Neural cell (in vitro differentiated cells): ENCODE measurements around the gene SND1. TPM values are rescaled to one million over a fixed set of nuclear protein-coding genes. Genes with fewer than 3 reads are reported as not detected.

ENCODE experiments used
- H2AFZ ChIP-seq: fragments of 200-600, 300-800 bp; sonication (generic), shearing (Covaris generic); 2 replicates; pipeline ENCODE4 v1.6.0; 2014; ENCODE audit warnings: low read depth, mild to moderate bottlenecking, antibody characterized with exemption, low read length, moderate library complexity
- H3F3A ChIP-seq: fragments of 200-600 bp; shearing (Covaris generic); 2 replicates; pipeline ENCODE4 v1.6.1; 2016; ENCODE audit warnings: mild to moderate bottlenecking, moderate library complexity, mixed read lengths, antibody characterized with exemption, low read length; ENCODE audit not compliant: insufficient read depth, poor library complexity, severe bottlenecking
- H3K27ac ChIP-seq: fragments of 200-600, 300-800 bp; sonication (generic), shearing (Covaris generic); 2 replicates; pipeline ENCODE4 v1.5.1; 2014; ENCODE audit warnings: mild to moderate bottlenecking, low read length, moderate library complexity
- H3K27me3 ChIP-seq: fragments of 300-800, 200-600 bp; sonication (generic), shearing (Covaris generic); 2 replicates; pipeline ENCODE4 v1.6.0; 2014; ENCODE audit warnings: mild to moderate bottlenecking, low read depth, low read length, moderate library complexity; ENCODE audit not compliant: insufficient read depth
- H3K36me3 ChIP-seq: fragments of 300-800, 200-600 bp; sonication (generic), shearing (Covaris generic); 2 replicates; pipeline ENCODE4 v1.5.1; 2014; ENCODE audit warnings: mild to moderate bottlenecking, antibody characterized with exemption, low read length, moderate library complexity; ENCODE audit not compliant: insufficient read depth
- H3K4me2 ChIP-seq: fragments of 300-800, 200-600 bp; sonication (generic), shearing (Covaris generic); 2 replicates; pipeline ENCODE4 v1.6.0; 2014; ENCODE audit warnings: mild to moderate bottlenecking, low read length
- H3K4me3 ChIP-seq: fragments of 300-800, 200-600 bp; sonication (generic), shearing (Covaris generic); 2 replicates; pipeline ENCODE4 v1.5.1; 2014; ENCODE audit warnings: mild to moderate bottlenecking, low read length, moderate library complexity
- H3K79me2 ChIP-seq: fragments of 200-600 bp; shearing (Covaris generic); replicated peaks from 2 replicates; pipeline ENCODE4 v1.6.0; 2014; ENCODE audit warnings: mild to moderate bottlenecking, low read length, moderate library complexity; ENCODE audit not compliant: insufficient read depth
- H3K9ac ChIP-seq: fragments of 300-800, 200-600 bp; sonication (generic), shearing (Covaris generic); 2 replicates; pipeline ENCODE4 v1.6.1; 2016; ENCODE audit warnings: mild to moderate bottlenecking, low read length, mixed read lengths
- H3K9me2 ChIP-seq: fragments of 200-600 bp; shearing (Covaris generic); 2 replicates; pipeline ENCODE4 v1.6.1; 2016; ENCODE audit warnings: mild to moderate bottlenecking, low read length, mixed read lengths; ENCODE audit not compliant: insufficient read depth
- H3K9me3 ChIP-seq: fragments of 200-600, 300-800 bp; sonication (generic), shearing (Covaris generic); 2 replicates; pipeline ENCODE4 v1.6.1; 2016; ENCODE audit warnings: mild to moderate bottlenecking, mixed run types, low read length, moderate library complexity, mixed read lengths
- H4K20me1 ChIP-seq: fragments of 200-600 bp; shearing (Covaris generic); 2 replicates; pipeline ENCODE4 v1.6.1; 2016; ENCODE audit warnings: mild to moderate bottlenecking, mixed run types; ENCODE audit not compliant: insufficient read depth
- EP300 ChIP-seq: fragments of 450-650 bp; conservative IDR thresholded peaks from 2 replicates; pipeline ENCODE4 v1.6.1; 2014; ENCODE audit warnings: antibody characterized with exemption, mild to moderate bottlenecking, moderate library complexity; ENCODE audit not compliant: poor library complexity, severe bottlenecking
- EZH2 ChIP-seq: fragments of 200-600, 300-800 bp; shearing (Covaris generic), sonication (generic); IDR thresholded peaks from 2 replicates; pipeline ENCODE4 v1.6.1; 2014; ENCODE audit warnings: antibody characterized with exemption, low read length, borderline replicate concordance, mild to moderate bottlenecking; ENCODE audit not compliant: insufficient read depth, poor library complexity, severe bottlenecking
- MXI1 ChIP-seq: fragments of 450-650 bp; conservative IDR thresholded peaks from 2 replicates; pipeline ENCODE4 v1.6.1; 2014; ENCODE audit warnings: antibody characterized with exemption, mild to moderate bottlenecking; ENCODE audit not compliant: poor library complexity, severe bottlenecking
- POLR2AphosphoS5 ChIP-seq: IDR thresholded peaks from 2 replicates; pipeline ENCODE4 v1.6.1; 2012
- RAD21 ChIP-seq: fragments of 450-650 bp; conservative IDR thresholded peaks from 2 replicates; pipeline ENCODE4 v1.6.1; 2014; ENCODE audit warnings: antibody characterized with exemption, mild to moderate bottlenecking, moderate library complexity
- SMC3 ChIP-seq: fragments of 450-650 bp; conservative IDR thresholded peaks from 2 replicates; pipeline ENCODE4 v1.6.1; 2014; ENCODE audit warnings: antibody characterized with exemption, mild to moderate bottlenecking, moderate library complexity; ENCODE audit not compliant: poor library complexity
- TAF1 ChIP-seq: IDR thresholded peaks from 2 replicates; pipeline ENCODE4 v1.6.1; 2012; ENCODE audit warnings: low read depth
- polyA plus RNA-seq: library from polyadenylated mRNA; depleted of rRNA; stranded (reverse); fragments of >200 nt; gene quantifications from 2 replicates; pipeline ENCODE4 v1.2.3, GENCODE V29; 2014
- TF ChIP-seq, protein P1 (sequence below): IDR thresholded peaks from 2 replicates; pipeline ENCODE4 v1.6.1; 2012; ENCODE audit warnings: borderline replicate concordance
- TF ChIP-seq, protein P2 (sequence below): fragments of 450-650 bp; IDR thresholded peaks from 2 replicates; pipeline ENCODE4 v1.5.1; 2014; ENCODE audit warnings: antibody characterized with exemption, mild to moderate bottlenecking, moderate library complexity; ENCODE audit not compliant: poor library complexity, severe bottlenecking

Gene SND1
- polyA plus RNA-seq, 1 donor from 2014 or later = 37.4 TPM

DNA sequence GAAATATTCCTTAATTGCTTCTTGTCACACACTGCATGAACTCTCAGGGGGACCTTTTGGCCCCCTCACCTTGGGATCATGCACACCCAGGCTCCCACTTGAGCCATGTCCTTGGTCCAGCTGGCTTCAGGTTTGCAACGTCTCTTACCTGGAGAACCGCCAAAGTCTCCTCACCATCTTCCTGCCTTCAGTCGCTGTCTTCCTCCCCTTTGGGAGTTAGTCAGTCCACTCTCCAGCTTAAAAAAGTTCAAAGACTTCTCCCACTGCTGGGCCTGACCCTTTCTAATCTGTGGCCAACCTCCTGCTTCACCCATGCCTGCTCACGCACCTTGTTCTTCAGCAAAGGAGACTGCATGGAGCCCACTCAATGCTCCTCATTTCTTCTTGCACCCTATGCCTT, 461.8 kb downstream of the SND1 start:
- Histone ChIP-seq H3K27me3 (no peaks in the 10 kb centered on the region), H4K20me1 (no peaks in the 10 kb centered on the region), H3K27ac (no peak overlapping the region), H3K9me3 (no peaks in the 10 kb centered on the region), H3K36me3 (no peaks in the 10 kb centered on the region), H3F3A (no peaks in the 10 kb centered on the region), H3K4me3 (no peak overlapping the region), H3K9ac (no peak overlapping the region), H3K79me2 (no peaks in the 10 kb centered on the region), H2AFZ (no peak overlapping the region), H3K9me2 (no peaks in the 10 kb centered on the region), H3K4me2 (no peak overlapping the region)
- TF ChIP-seq MXI1 = no peak
- TF ChIP-seq, protein P1, sequence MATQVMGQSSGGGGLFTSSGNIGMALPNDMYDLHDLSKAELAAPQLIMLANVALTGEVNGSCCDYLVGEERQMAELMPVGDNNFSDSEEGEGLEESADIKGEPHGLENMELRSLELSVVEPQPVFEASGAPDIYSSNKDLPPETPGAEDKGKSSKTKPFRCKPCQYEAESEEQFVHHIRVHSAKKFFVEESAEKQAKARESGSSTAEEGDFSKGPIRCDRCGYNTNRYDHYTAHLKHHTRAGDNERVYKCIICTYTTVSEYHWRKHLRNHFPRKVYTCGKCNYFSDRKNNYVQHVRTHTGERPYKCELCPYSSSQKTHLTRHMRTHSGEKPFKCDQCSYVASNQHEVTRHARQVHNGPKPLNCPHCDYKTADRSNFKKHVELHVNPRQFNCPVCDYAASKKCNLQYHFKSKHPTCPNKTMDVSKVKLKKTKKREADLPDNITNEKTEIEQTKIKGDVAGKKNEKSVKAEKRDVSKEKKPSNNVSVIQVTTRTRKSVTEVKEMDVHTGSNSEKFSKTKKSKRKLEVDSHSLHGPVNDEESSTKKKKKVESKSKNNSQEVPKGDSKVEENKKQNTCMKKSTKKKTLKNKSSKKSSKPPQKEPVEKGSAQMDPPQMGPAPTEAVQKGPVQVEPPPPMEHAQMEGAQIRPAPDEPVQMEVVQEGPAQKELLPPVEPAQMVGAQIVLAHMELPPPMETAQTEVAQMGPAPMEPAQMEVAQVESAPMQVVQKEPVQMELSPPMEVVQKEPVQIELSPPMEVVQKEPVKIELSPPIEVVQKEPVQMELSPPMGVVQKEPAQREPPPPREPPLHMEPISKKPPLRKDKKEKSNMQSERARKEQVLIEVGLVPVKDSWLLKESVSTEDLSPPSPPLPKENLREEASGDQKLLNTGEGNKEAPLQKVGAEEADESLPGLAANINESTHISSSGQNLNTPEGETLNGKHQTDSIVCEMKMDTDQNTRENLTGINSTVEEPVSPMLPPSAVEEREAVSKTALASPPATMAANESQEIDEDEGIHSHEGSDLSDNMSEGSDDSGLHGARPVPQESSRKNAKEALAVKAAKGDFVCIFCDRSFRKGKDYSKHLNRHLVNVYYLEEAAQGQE = no peak
- TF ChIP-seq SMC3 = no peak
- TF ChIP-seq RAD21 = no peak

DNA sequence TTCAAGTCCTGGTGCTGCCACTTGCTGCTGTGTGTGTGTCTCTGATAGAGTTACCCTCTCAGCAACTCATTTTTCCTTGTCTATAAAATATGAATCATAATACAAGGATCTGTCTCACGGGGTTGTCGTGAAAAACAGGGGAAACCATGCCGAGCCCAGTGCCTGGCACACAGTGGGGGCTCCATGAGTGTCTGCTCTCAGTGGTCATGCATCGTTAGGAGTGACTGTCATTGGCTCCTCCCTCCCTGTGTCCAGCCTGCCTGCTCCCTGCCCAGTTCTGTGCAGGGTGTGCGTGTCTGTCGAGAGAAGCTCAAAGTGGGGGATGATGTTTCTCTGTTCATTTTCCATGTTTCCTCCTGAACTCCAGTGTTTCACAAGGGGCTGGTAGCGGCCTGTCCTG, 462.8 kb downstream of the SND1 start:
- Histone ChIP-seq H2AFZ (no peak overlapping the region), H3K9ac (no peak overlapping the region)

More for the DNA sequence above, 462.8 kb downstream of the SND1 start:
- no peaks in the 10 kb centered on the region for H3K27me3 ChIP-seq
- H3K36me3 ChIP-seq = no peaks in the 10 kb centered on the region
- no peaks in the 10 kb centered on the region for H3K9me3 ChIP-seq
- no peak overlapping the region for H3K27ac ChIP-seq
- no peaks in the 10 kb centered on the region for H3F3A ChIP-seq
- H3K79me2 ChIP-seq = no peaks in the 10 kb centered on the region
- no peak overlapping the region for H3K4me2 ChIP-seq
- H3K4me3 ChIP-seq = no peak overlapping the region
- TF ChIP-seq SMC3 (no peak), EZH2 (no peak), POLR2AphosphoS5 (no peak), MXI1 (no peak), RAD21 (no peak), EP300 (no peak), TAF1 (no peak)
- TF ChIP-seq, protein P2, sequence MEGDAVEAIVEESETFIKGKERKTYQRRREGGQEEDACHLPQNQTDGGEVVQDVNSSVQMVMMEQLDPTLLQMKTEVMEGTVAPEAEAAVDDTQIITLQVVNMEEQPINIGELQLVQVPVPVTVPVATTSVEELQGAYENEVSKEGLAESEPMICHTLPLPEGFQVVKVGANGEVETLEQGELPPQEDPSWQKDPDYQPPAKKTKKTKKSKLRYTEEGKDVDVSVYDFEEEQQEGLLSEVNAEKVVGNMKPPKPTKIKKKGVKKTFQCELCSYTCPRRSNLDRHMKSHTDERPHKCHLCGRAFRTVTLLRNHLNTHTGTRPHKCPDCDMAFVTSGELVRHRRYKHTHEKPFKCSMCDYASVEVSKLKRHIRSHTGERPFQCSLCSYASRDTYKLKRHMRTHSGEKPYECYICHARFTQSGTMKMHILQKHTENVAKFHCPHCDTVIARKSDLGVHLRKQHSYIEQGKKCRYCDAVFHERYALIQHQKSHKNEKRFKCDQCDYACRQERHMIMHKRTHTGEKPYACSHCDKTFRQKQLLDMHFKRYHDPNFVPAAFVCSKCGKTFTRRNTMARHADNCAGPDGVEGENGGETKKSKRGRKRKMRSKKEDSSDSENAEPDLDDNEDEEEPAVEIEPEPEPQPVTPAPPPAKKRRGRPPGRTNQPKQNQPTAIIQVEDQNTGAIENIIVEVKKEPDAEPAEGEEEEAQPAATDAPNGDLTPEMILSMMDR = no peak
- TF ChIP-seq, protein P1 = no peak
- H3K9me2 ChIP-seq = no peaks in the 10 kb centered on the region
- no peaks in the 10 kb centered on the region for H4K20me1 ChIP-seq
